HepG2 (cell line): ENCODE measurements around the gene NDRG2. TPM values are rescaled to one million over a fixed set of nuclear protein-coding genes. Genes with fewer than 3 reads are reported as not detected.

Experiments used
- BRCA1 ChIP-seq: sonication (generic); formaldehyde crosslinking; IDR thresholded peaks from 2 replicates; pipeline ENCODE4 v1.4.0; 2020; ENCODE audit warnings: missing genetic modification reagents
- CHCHD3 ChIP-seq: sonication (generic); formaldehyde crosslinking; IDR thresholded peaks from 2 replicates; pipeline ENCODE4 v1.8.0; 2022; ENCODE audit warnings: mild to moderate bottlenecking, missing genetic modification reagents, moderate library complexity
- EP300 ChIP-seq, 3 experiments: sonication (generic) in 1 of 3; formaldehyde crosslinking in 1 of 3; IDR thresholded peaks; 2 replicates each; pipeline versions ENCODE4 v1.5.1 to v1.6.1; 2011 to 2020; ENCODE audit warnings: low read depth in 2 of 3, low read length in 2 of 3, borderline replicate concordance in 1 of 3, improper control_type of control experiment in 1 of 3, mild to moderate bottlenecking in 1 of 3, missing genetic modification reagents in 1 of 3, moderate library complexity in 1 of 3
- GTF3A ChIP-seq: sonication (generic); formaldehyde crosslinking; conservative IDR thresholded peaks from 2 replicates; pipeline ENCODE4 v1.4.0; 2020; ENCODE audit warnings: mild to moderate bottlenecking, missing genetic modification reagents
- HHEX ChIP-seq: IDR thresholded peaks from 2 replicates; pipeline ENCODE4 v1.6.1; 2016; ENCODE audit warnings: control low read depth
- NFYC ChIP-seq: IDR thresholded peaks from 2 replicates; pipeline ENCODE4 v1.6.1; 2016; ENCODE audit warnings: missing genetic modification reagents, missing compliant biosample characterization
- PAWR ChIP-seq: sonication (generic); formaldehyde crosslinking; IDR thresholded peaks from 2 replicates; pipeline ENCODE4 v1.4.0; 2020; ENCODE audit warnings: missing genetic modification reagents, mild to moderate bottlenecking, borderline replicate concordance
- SMYD3 ChIP-seq: sonication (generic); formaldehyde crosslinking; IDR thresholded peaks from 2 replicates; pipeline ENCODE4 v1.8.1; 2023; ENCODE audit warnings: mild to moderate bottlenecking, missing genetic modification reagents
- SPEN ChIP-seq: sonication (generic); formaldehyde crosslinking; IDR thresholded peaks from 2 replicates; pipeline ENCODE4 v1.5.1; 2020; ENCODE audit warnings: low read depth, mild to moderate bottlenecking, missing genetic modification reagents
- THAP9 ChIP-seq: sonication (generic); formaldehyde crosslinking; IDR thresholded peaks from 2 replicates; pipeline ENCODE4; 2020; ENCODE audit warnings: missing genetic modification reagents, mild to moderate bottlenecking, borderline replicate concordance
- YY1 ChIP-seq: IDR thresholded peaks from 2 replicates; pipeline ENCODE4 v1.6.1; 2011; ENCODE audit warnings: low read length, low read depth, moderate library complexity, mild to moderate bottlenecking; ENCODE audit not compliant: insufficient read depth, insufficient replicate concordance
- ZBTB34 ChIP-seq: sonication (generic); formaldehyde crosslinking; IDR thresholded peaks from 2 replicates; pipeline ENCODE4 v1.8.0; 2022; ENCODE audit warnings: mild to moderate bottlenecking, missing genetic modification reagents
- ZNF33B ChIP-seq: sonication (generic); formaldehyde crosslinking; IDR thresholded peaks from 2 replicates; pipeline ENCODE4 v1.5.1; 2020; ENCODE audit warnings: mild to moderate bottlenecking, missing genetic modification reagents
- ZNF562 ChIP-seq: sonication (generic); formaldehyde crosslinking; IDR thresholded peaks from 2 replicates; pipeline ENCODE4 v1.8.0; 2022; ENCODE audit warnings: missing genetic modification reagents, borderline replicate concordance
- ZNF878 ChIP-seq: sonication (generic); formaldehyde crosslinking; IDR thresholded peaks from 2 replicates; pipeline ENCODE4 v1.8.1; 2023; ENCODE audit warnings: mild to moderate bottlenecking, missing genetic modification reagents, moderate library complexity
- polyA plus RNA-seq, 8 experiments: library from polyadenylated mRNA; depleted of rRNA in 3 of 8; stranded (reverse) in 7 of 8; unstranded in 1 of 8; fragments of >200 nt; fragmentation: Illumina TruSeq in 4 of 8; extraction: Trizol in 4 of 8; gene quantifications; 2 replicates each; pipeline versions ENCODE4 v1.2.1 to v1.2.3, GENCODE V29; 2011 to 2016; ENCODE audit warnings: low read depth in 4 of 8, missing spikeins in 1 of 8, mixed read lengths in 1 of 8; ENCODE audit not compliant: insufficient read depth in 1 of 8
- total RNA-seq, 5 experiments: library from RNA; depleted of rRNA; stranded (reverse); fragments of >200 nt; fragmentation: Illumina TruSeq; extraction: Trizol; gene quantifications; 2 replicates each; pipeline ENCODE4 v1.2.3, GENCODE V29; 2016; ENCODE audit warnings: low read depth in 1 of 5
- TF ChIP-seq, protein P1 (sequence below): fragments of 450-650 bp; IDR thresholded peaks from 2 replicates; pipeline ENCODE4 v1.6.1; 2017
- TF ChIP-seq, protein P2 (sequence below): sonication (generic); formaldehyde crosslinking; IDR thresholded peaks from 2 replicates; pipeline ENCODE4 v1.5.0; 2020; ENCODE audit warnings: missing genetic modification reagents
- TF ChIP-seq, protein P3 (sequence below): sonication (generic); formaldehyde crosslinking; IDR thresholded peaks from 2 replicates; pipeline ENCODE4 v1.4.0; 2020; ENCODE audit warnings: missing genetic modification reagents, borderline replicate concordance

NDRG2 gene
- total and polyA plus RNA-seq, 2 of the 13 experiments (the other 11 are each of a cell fraction or from before 2014, with no cell fraction given) = 27.2 to 189 TPM

GRCh38 chr14:21054123-21054767 lies 29.4 kb upstream of the NDRG2 start (continued):
- TF ChIP-seq ZBTB34 (CRISPR knock-in tag) (peak; percentile 91), NFYC (CRISPR knock-in tag) (peak; percentile 87), PAWR (CRISPR knock-in tag) (no peak), YY1 (peak; percentile 46), THAP9 (CRISPR knock-in tag) (no peak), SMYD3 (CRISPR knock-in tag) (0 out of 2 replicates have a peak, but pooled peaks have one; percentile 30), BRCA1 (CRISPR knock-in tag) (no peak; the same call in 1 of the 2 replicates), CHCHD3 (no peak), HHEX (CRISPR knock-in tag) (peak; percentile 72), ZNF878 (peak; percentile 74), SPEN (CRISPR knock-in tag) (peak; percentile 81; the same call in 1 of the 2 replicates), ZNF562 (CRISPR knock-in tag) (no peak), EP300 (IDR thresholded peaks at IDR 0.05; ENCODE audit: low read depth in 2 of 2, low read length in 2 of 2) (peak; percentile 89 to 99; a peak in 3 of 4 replicates), EP300 (CRISPR knock-in tag; IDR thresholded peaks at IDR 0.05; ENCODE audit: borderline replicate concordance) (peak; percentile 95), GTF3A (no peak), ZNF33B (CRISPR knock-in tag) (no peak; the same call in 1 of the 2 replicates)
- TF ChIP-seq, protein P1, sequence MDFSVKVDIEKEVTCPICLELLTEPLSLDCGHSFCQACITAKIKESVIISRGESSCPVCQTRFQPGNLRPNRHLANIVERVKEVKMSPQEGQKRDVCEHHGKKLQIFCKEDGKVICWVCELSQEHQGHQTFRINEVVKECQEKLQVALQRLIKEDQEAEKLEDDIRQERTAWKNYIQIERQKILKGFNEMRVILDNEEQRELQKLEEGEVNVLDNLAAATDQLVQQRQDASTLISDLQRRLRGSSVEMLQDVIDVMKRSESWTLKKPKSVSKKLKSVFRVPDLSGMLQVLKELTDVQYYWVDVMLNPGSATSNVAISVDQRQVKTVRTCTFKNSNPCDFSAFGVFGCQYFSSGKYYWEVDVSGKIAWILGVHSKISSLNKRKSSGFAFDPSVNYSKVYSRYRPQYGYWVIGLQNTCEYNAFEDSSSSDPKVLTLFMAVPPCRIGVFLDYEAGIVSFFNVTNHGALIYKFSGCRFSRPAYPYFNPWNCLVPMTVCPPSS = no peak
- TF ChIP-seq, protein P2, sequence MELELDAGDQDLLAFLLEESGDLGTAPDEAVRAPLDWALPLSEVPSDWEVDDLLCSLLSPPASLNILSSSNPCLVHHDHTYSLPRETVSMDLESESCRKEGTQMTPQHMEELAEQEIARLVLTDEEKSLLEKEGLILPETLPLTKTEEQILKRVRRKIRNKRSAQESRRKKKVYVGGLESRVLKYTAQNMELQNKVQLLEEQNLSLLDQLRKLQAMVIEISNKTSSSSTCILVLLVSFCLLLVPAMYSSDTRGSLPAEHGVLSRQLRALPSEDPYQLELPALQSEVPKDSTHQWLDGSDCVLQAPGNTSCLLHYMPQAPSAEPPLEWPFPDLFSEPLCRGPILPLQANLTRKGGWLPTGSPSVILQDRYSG (CRISPR knock-in tag) = no peak
- TF ChIP-seq, protein P3, sequence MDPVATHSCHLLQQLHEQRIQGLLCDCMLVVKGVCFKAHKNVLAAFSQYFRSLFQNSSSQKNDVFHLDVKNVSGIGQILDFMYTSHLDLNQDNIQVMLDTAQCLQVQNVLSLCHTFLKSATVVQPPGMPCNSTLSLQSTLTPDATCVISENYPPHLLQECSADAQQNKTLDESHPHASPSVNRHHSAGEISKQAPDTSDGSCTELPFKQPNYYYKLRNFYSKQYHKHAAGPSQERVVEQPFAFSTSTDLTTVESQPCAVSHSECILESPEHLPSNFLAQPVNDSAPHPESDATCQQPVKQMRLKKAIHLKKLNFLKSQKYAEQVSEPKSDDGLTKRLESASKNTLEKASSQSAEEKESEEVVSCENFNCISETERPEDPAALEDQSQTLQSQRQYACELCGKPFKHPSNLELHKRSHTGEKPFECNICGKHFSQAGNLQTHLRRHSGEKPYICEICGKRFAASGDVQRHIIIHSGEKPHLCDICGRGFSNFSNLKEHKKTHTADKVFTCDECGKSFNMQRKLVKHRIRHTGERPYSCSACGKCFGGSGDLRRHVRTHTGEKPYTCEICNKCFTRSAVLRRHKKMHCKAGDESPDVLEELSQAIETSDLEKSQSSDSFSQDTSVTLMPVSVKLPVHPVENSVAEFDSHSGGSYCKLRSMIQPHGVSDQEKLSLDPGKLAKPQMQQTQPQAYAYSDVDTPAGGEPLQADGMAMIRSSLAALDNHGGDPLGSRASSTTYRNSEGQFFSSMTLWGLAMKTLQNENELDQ (CRISPR knock-in tag) = no peak
